OCI-LY3 (cell line): Measurements from ENCODE around the gene UBA3.
A peak's percentile ranks its signal among the peaks of the same experiment; 100 is the strongest.

Source experiments
- H2AFZ ChIP-seq: fragments of 200-600, 300-600 bp; shearing (Covaris generic); 2 replicates; pipeline ENCODE4 v1.6.0; 2014; ENCODE audit warnings: antibody characterized with exemption, low read depth, low read length
- H3K27ac ChIP-seq: fragments of 200-600, 300-600 bp; sonication (generic); 2 replicates; pipeline ENCODE4 v1.5.1; 2014; ENCODE audit warnings: mild to moderate bottlenecking, low read length, moderate library complexity, mixed read lengths
- H3K27me3 ChIP-seq: fragments of 200-600, 300-600 bp; sonication (generic); 2 replicates; pipeline ENCODE4 v1.6.1; 2014; ENCODE audit warnings: low read depth, low read length, mixed read lengths
- H3K36me3 ChIP-seq: fragments of 200-600, 300-600 bp; sonication (generic); replicated peaks from 2 replicates; pipeline ENCODE3; 2014; ENCODE audit warnings: low read depth, low read length, mixed read lengths
- H3K4me1 ChIP-seq: fragments of 300-600, 200-600 bp; sonication (generic); 2 replicates; pipeline ENCODE4 v1.6.1; 2014; ENCODE audit warnings: low read length, mixed read lengths
- H3K4me2 ChIP-seq: fragments of 200-600, 300-600 bp; sonication (generic); 2 replicates; pipeline ENCODE4 v1.6.1; 2014; ENCODE audit warnings: low read length, mixed read lengths
- H3K4me3 ChIP-seq: fragments of 300-600, 200-600 bp; sonication (generic); 2 replicates; pipeline ENCODE4 v1.5.1; 2014; ENCODE audit warnings: antibody characterized with exemption, mild to moderate bottlenecking, low read length, moderate library complexity
- H3K79me2 ChIP-seq: fragments of 300-600, 200-600 bp; shearing (Covaris generic); 2 replicates; pipeline ENCODE4 v1.6.1; 2014; ENCODE audit warnings: mild to moderate bottlenecking, low read length, mixed read lengths
- H3K9ac ChIP-seq: fragments of 300-600, 200-600 bp; shearing (Covaris generic); 2 replicates; pipeline ENCODE4 v1.6.0; 2014; ENCODE audit warnings: mild to moderate bottlenecking, low read length, moderate library complexity
- H3K9me3 ChIP-seq: fragments of 200-600, 300-600 bp; shearing (Covaris generic); 2 replicates; pipeline ENCODE4 v1.6.1; 2014; ENCODE audit warnings: low read length, mixed read lengths; ENCODE audit not compliant: insufficient read depth
- H4K20me1 ChIP-seq: fragments of 200-600, 300-600 bp; sonication (generic); 2 replicates; pipeline ENCODE4 v1.6.1; 2016; ENCODE audit warnings: low read length, mixed read lengths; ENCODE audit not compliant: insufficient read depth
- CTCF ChIP-seq: fragments of 200-600, 300-600 bp; sonication (generic); IDR thresholded peaks from 2 replicates; pipeline ENCODE4 v1.5.1; 2014; ENCODE audit warnings: antibody characterized with exemption, low read length, low read depth
- EZH2phosphoT487 ChIP-seq: fragments of 200-600 bp; shearing (Covaris generic); IDR thresholded peaks from 2 replicates; pipeline ENCODE4 v1.6.1; 2018; ENCODE audit warnings: antibody characterized with exemption, mixed run types, low read depth

UBA3 gene

DNA sequence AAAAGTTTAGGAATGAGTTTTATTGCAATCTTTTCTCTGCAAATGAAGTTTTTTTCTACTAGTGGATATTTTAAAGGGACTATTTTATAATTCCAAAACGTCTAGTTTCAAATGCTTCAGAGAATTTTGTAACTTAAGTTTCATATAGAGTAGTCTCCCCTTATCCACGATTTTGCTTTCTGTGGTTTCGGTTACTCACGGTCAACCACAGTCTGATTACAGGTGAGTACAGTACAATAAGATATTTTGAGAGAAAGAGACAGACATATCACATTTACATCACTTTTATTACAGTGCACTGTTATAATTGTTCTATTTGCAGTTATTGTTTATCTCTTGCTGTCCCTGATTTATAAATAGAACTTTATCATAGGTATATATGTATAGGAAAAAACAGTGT, 59.3 kb downstream of the UBA3 start:
- TF ChIP-seq CTCF (no peak), EZH2phosphoT487 (no peak)
- Histone ChIP-seq H4K20me1 (no peaks in the 10 kb centered on the region), H2AFZ (no peak overlapping the region), H3K4me2 (no peak overlapping the region), H3K9me3 (no peaks in the 10 kb centered on the region), H3K4me3 (no peak overlapping the region), H3K27me3 (no peaks in the 10 kb centered on the region), H3K27ac (no peak overlapping the region), H3K4me1 (no peaks in the 10 kb centered on the region), H3K9ac (no peak overlapping the region), H3K79me2 (no peaks in the 10 kb centered on the region), H3K36me3 (peaks cover 40% of the 10 kb centered on the region)

GRCh38 chr3:69020424-69020823, 59.7 kb downstream of the UBA3 start:
- Histone ChIP-seq H3K36me3 (peaks cover 36% of the 10 kb centered on the region), H3K4me3 (no peak overlapping the region), H3K27ac (no peak overlapping the region), H3K27me3 (no peaks in the 10 kb centered on the region), H3K4me2 (no peak overlapping the region), H4K20me1 (no peaks in the 10 kb centered on the region), H3K9ac (no peak overlapping the region), H2AFZ (no peak overlapping the region), H3K9me3 (no peaks in the 10 kb centered on the region), H3K4me1 (no peaks in the 10 kb centered on the region), H3K79me2 (no peaks in the 10 kb centered on the region)
- TF ChIP-seq CTCF (peak; percentile 53), EZH2phosphoT487 (no peak)

DNA sequence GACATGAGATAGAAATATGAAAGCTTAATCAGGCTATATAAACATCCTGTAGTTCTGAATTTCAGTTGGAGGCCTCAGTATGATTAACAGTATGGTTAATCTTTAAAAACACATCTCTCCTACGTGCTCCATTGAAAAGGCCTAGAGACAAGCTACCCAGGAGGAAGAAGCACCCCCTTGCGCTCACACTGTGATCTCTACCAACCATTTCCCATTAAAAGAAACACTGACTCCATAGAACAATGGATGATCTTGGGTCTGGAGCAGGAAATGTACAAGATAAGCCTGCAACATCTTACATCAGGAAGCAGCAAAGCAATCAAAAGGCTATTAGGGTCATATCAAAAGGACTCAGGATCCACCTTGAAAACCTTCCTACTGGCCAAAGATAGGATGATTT, 63.3 kb downstream of the UBA3 start:
- Histone ChIP-seq H3K27ac (no peak overlapping the region), H2AFZ (no peak overlapping the region), H4K20me1 (no peaks in the 10 kb centered on the region), H3K9ac (no peak overlapping the region), H3K4me2 (no peak overlapping the region), H3K9me3 (no peaks in the 10 kb centered on the region), H3K4me1 (peaks cover 14% of the 10 kb centered on the region), H3K4me3 (no peak overlapping the region), H3K79me2 (peaks cover 4% of the 10 kb centered on the region; the same call in 1 of the 2 replicates), H3K36me3 (peaks cover 12% of the 10 kb centered on the region), H3K27me3 (no peaks in the 10 kb centered on the region)
- TF ChIP-seq CTCF (no peak), EZH2phosphoT487 (no peak)

GRCh38 chr3:69016102-69016501, 64.1 kb downstream of the UBA3 start:
- Histone ChIP-seq H4K20me1 (no peaks in the 10 kb centered on the region), H3K79me2 (peaks cover 4% of the 10 kb centered on the region; the same call in 1 of the 2 replicates), H3K36me3 (peaks cover 11% of the 10 kb centered on the region), H3K9ac (no peak overlapping the region), H3K9me3 (no peaks in the 10 kb centered on the region), H3K4me3 (no peak overlapping the region), H3K27ac (no peak overlapping the region), H2AFZ (no peak overlapping the region), H3K4me2 (no peak overlapping the region), H3K27me3 (no peaks in the 10 kb centered on the region), H3K4me1 (peaks cover 14% of the 10 kb centered on the region)
- TF ChIP-seq CTCF (no peak), EZH2phosphoT487 (no peak)
